CD4-positive, alpha-beta T cell treated with Interleukin-4 for 4 hours (primary cell): ENCODE results near the gene HIRIP3.
"Not testable (repeated sequence)": the region's sequence is repeated elsewhere in the genome, so short reads cannot be mapped to it uniquely, and the experiment has no call there.

Source experiments
- DNase-seq: peaks from one replicate; pipeline ENCODE4 v3.0.0-alpha.2; 2020

Gene HIRIP3

DNA sequence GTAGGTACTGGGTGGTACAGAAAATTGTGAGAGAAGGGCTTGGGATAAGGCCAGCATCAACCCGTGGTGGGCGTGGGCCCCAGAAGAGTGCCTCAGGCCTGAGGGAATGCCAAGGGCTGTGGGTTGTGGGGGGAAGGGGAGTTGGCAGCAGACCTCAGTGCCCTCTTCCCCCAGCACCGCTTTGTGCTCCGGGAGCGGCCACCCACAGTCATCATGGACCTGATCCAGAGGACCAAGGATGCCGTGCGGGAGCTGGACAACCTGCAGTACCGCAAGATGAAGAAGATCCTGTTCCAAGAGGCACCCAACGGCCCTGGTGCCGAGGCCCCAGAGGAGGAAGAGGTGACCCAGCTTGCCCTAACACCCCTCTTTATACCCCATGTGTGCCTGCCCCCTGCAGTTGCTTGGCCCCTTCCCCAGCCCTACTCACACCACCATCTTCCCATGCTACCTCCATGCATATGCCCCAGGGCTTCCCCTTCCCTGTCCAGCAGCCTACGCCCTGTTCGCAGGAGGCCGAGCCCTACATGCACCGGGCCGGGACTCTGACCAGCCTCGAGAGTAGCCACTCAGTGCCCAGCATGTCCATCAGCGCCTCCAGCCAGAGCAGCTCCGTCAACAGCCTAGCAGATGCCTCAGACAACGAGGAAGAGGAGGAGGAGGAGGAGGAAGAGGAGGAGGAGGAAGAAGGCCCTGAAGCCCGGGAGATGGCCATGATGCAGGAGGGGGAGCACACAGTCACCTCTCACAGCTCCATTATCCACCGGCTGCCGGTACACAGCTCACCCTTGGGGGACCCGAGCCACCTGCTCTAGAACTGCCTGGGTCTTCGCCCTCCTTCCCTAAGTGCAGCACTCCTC, 12.6 kb downstream of the HIRIP3 start:
- DNase-seq: no peak

DNA sequence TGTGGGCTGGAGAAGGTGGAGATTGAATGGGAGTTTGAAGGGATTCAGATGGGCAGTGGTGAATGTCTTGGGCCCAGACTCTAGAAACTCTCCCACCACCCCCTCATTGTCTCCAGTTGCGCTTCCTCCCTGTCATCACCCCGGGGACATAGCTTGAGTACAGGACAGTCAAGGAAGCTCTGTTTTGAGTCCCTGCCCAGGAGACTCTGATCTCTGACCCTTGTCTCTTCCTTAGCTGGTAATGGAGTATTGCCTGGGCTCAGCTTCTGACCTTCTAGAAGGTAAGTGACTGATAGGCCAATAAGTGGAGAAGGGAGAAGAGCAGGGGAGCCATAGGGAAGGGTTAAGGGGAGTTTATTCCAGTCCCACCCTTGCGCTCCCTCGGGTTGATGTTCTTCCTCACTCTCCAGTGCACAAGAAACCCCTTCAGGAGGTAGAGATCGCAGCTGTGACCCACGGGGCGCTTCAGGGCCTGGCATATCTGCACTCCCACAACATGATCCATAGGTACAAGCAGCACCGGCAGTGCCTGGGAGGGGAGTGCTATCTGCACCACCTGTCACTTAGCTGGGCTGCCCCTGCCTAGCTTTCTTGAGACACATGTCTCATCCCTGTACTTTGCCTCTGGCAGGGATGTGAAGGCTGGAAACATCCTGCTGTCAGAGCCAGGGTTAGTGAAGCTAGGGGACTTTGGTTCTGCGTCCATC, 16.7 kb downstream of the HIRIP3 start:
- no peak for DNase-seq

DNA sequence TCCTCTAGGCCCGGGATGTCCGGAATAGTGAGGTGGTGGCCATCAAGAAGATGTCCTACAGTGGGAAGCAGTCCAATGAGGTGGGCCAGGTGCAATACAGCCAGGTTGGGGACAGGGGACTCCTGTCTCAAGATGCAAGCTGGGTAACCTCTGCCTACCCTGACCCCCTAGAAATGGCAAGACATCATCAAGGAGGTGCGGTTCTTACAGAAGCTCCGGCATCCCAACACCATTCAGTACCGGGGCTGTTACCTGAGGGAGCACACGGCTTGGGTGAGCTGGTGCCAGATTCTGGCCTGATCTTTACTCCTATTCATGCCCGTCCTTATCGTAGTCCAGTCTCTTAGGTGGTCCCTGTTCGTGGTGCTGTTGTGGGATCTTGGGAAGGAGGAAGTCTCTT, 17.3 kb downstream of the HIRIP3 start:
- no peak for DNase-seq

DNA sequence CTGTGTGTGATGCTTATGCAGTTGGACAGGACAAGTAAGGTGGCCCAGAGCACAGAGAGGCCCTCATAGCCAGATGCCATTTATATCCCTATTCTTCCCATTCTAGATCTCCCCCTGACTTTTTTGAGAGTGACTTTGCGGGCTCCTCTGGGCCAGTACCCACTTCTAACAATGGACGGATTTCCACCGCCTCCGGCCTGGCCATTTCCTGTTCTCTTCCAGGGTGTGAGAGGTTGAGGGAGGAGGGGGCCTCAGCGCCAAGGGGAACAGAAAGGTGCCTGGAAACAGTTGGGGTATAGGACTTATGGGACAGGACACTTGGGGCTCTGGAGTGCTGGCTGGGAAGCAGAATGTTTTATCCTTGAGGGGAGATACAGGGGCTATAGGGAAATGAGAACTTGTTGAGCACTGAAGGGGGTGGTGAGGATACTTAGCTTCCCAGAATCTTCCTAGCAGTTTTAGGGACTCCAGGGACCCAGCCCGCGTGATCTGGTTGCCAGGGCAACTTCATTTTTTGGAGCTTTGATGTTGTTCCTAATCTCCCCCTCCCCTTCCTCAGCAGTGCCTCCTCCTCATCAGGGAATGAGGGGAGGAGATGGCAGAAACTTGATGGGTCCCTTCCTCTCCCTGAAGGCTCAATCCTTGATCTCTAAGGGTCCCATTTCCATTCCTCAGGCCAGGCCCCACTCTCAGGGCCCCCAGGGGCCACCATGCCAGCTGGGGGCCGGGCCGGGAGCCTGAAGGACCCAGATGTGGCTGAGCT, 18.2 kb downstream of the HIRIP3 start:
- no peak for DNase-seq

DNA sequence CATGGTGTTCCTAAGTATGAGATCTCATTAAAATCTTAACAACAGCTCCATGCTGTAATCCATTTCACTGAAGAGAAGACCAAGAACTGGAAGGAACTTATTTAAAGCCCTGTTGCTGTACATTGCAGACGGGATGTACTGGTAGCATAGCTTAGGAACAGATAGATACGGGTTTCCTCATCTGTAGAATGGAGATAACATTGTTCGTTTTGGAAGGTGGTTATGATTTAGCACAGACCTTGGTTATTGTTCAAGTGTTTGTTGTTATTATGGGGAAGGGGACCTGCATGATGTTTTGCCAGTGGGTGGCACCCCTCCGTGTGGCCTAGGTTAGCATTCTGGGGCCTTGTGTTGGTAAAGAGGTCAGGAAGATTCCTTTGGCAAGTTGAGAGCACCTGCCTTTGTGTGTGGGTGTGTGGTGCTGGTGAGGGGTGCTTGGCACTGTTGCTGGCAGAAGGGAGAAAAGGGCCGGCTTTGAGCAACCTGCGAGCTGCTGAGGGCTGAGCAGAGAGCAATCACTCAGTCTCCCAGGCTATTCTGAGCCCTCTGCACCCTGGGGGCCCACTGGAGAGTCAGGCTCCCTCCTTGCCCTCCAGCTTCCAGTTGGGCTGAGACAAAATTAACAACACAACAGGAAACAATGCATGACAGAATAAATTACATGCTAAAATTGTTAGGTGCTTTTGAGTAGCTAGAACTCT, 19.5 kb downstream of the HIRIP3 start:
- no peak for DNase-seq

DNA sequence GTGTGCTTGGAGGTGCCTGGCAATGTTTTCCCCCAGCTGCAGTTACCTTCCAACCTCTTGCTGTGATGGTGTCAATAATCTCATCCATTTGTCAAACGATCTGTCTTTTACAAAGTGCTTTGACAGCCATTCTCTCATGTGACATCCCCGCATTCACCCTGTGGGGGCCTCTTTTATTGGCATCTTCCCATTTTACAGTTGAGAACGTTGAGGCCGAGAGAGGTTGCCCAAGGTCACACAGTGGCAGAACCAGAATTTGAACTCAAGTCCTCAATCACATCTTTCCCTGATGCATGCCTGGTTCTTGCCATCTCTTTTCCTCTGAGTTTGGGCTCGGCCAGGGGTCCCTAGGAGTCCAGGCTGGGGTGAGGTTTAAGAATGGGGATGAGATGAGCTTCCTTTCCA, 20.3 kb downstream of the HIRIP3 start:
- no peak for DNase-seq

DNA sequence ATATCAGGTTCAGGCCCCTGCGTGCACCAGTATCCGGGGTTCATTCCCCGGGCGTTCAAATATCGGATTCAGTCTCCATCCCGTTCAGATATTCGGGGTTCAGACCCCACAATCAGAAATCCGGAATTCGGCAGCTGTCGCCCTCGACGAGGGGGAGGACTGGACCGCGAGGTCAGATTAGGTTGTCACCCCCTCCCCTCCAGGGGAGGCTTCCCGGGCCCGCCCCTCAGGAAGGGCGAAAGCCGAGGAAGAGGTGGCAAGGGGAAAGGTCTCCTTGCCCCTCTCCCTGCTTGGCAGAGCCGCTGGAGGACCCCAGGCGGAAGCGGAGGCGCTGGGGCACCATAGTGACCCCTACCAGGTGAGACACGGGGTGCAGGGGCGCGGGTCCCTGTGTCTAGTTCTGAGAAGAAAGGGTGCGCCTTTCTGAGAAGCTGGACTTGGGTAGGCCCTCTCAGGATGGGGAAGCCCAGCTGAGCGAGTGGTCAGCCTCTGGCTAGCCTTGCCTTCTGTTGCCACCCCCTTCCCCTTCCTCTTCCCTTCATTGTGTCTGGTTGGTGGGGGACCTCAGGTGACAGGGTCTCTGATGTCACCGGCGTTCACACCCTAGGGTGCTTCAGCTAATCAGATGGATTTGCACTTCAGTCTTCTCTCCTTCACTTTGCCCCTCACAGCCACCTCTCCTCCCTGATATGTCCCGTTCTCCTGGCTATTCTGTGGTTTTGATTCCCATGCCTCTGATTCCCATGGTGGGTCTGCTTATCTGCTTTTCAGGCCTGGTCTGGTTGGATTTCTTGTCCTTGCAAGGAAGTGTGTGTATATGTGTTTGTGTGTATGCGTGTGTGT, 20.9 kb downstream of the HIRIP3 start:
- DNase-seq: no peak

DNA sequence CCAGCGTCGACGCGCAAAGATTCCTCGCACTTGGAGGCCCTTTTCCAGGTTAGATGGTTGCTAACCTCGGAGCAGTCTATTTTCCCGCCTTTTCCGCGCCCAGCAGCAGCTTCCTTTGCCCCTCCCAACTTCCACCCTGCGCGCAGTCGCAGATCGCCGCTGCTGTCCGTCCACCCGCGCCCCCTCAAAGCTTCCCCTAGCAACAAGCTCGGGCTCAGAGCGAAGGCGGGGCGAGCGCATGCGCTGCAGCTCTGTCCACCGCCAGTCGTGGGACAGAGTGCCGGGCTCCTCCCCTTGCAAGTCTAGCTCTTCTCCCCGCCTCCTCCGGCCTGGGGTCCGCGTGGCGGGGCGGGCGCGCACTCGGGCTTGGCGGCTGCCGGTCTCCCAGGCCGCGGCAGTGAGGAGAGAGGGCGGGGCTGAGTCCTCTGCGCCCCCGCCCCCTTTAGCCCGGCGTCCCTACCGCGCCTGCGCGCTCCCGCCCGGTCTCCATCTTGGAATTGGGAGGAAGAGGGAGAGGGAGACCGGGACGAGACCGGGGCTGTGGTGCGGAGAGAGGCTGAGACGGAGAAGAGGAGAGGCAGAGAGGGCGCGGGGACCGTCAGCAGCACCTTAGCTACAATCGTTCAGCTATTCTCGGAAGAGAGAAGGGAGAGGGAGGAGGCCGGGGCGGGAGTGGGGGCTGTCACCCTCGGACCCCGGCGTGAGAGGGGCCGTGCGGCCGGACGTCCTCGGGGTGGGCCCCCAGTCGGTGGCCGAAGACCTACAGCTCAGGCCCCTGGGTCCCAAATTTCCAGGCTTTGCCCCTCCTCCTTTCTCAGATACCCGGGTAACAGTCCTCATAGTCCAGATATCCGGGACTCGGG, 21.8 kb downstream of the HIRIP3 start, which contains the start of gene TAOK2:
TSS of gene TAOK2 (plus strand) at position 485 of the 863 bp plus-strand sequence. CDS start 3,905 bp downstream, outside the sequence.
- DNase-seq: peak; percentile 98

DNA sequence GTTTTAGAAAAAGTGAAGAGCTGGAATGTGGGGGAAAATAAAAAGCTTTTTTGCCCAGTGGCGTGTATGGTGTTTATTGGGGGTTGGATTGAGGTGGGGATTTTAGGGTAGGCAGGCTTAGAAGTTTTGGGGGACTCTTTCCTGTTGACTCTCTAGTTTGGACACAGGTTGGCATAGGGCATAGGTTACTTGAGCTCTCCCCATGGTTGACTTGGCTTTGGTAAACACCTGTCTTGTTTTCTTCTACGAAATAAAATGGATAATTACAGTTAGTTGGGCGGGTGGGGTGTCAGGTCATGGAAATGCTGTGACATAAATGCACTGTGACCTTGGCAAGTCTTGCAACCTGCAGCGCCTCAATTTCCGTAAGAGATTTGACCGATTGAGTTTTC, 22.4 kb downstream of the HIRIP3 start:
- DNase-seq: no peak

DNA sequence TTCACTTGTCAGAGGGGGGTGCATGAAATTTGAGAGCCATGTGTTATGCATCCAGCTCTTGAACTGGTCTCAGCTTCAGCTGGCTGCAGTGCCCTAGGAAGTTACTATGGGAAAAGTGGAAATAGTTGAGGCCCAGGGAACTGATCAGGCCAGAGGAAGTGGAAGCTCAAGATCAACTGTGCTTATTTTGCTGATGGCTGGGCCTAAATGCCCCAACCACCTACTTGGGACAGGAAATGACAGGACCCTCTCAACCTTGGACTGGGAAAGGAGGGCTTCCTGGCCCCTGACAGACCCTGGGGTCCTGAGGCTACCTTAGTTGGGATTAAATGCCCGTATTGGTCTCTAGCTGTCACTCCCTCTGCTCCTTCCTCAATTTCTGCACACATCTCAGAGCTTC, 22.9 kb downstream of the HIRIP3 start:
- no peak for DNase-seq

DNA sequence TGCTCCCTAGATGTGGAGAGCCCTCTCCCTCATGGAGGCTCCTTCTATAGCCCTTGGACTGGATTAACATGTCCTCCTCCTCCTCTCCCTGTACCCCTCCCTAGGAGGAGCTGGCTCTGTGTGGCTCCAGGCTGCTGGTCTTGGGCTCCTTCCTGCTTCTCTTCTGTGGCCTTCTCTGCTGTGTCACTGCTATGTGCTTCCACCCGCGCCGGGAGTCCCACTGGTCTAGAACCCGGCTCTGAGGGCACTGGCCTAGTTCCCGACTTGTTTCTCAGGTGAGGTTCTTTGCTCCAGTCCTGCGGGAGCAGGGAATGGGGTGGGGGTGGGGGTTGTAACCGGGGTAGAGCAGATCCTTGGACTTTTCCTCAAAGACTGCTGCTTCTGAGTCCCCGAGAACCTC, 24.1 kb downstream of the HIRIP3 start:
- no peak for DNase-seq

DNA sequence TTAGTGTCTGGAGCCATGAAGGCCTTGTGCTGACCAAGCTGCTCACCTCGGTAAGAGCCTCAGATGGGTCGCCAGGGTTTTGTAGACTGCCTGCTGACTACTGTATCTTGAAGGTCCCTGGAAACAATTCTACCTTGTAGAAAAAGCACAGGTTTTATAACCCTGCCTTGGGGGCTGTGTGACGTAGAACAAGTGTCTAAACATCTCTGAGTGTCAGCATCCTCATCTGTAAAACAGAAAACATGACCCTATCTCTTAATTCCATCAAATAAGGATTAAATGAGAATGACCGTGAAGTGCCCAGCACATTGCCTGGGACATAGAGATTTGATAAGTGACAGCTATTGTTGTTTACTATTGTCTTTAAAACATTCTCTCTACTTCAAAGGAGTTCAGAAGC, 27.2 kb downstream of the HIRIP3 start:
- no peak for DNase-seq

DNA sequence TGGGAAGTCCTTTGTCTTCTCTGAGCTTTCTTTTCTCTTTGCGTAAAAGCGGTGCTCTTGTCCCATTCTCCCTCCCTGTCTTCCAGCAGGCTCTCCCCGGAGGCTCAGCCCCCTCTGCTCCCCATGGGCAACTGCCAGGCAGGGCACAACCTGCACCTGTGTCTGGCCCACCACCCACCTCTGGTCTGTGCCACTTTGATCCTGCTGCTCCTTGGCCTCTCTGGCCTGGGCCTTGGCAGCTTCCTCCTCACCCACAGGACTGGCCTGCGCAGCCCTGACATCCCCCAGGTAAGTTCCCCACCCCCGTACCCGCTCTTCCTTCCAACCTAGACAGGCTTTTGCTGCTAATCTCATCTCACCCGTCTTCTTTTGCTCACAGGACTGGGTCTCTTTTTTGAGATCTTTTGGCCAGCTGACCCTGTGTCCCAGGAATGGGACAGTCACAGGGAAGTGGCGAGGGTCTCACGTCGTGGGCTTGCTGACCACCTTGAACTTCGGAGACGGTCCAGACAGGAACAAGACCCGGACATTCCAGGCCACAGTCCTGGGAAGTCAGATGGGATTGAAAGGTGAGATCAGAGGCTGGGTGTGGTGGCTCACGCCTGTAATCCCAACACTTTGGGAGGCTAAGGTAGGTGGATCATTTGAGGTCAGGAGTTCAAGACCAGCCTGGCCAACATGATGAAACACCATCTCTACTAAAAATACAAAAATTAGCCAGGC, 32.2 kb downstream of the HIRIP3 start:
- no peak for DNase-seq

DNA sequence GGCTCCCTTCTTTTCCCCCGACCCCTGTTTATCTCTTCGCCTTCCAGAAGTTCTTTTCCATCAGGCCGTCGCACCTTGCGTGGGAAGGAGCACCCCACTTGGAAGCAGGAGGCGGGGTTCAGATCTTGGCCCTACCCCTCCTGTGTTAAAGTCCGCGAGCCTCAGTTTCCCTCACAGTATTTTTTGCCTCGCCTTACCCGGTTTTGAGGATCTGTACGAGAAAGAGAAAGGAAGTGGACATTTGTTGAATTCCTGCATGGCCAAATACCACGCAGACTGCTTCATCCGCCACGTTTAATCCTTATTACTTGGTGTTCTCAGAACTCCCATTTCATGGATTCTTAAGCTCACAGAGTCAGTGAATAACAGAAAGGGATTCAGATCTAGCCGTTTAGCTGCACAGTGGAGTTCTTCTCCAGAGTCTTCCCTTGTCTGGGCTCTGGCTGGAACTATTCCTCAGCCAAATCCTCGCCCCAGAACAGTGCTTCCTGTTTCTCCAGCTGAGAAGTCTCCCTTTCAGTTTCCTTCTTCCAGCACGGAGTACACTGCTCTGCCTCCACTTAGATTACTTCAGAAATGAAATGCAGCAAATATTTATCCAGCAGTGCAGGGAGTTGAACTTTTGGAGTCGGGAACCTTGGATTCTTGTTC, 32.9 kb downstream of the HIRIP3 start:
- no peak for DNase-seq

DNA sequence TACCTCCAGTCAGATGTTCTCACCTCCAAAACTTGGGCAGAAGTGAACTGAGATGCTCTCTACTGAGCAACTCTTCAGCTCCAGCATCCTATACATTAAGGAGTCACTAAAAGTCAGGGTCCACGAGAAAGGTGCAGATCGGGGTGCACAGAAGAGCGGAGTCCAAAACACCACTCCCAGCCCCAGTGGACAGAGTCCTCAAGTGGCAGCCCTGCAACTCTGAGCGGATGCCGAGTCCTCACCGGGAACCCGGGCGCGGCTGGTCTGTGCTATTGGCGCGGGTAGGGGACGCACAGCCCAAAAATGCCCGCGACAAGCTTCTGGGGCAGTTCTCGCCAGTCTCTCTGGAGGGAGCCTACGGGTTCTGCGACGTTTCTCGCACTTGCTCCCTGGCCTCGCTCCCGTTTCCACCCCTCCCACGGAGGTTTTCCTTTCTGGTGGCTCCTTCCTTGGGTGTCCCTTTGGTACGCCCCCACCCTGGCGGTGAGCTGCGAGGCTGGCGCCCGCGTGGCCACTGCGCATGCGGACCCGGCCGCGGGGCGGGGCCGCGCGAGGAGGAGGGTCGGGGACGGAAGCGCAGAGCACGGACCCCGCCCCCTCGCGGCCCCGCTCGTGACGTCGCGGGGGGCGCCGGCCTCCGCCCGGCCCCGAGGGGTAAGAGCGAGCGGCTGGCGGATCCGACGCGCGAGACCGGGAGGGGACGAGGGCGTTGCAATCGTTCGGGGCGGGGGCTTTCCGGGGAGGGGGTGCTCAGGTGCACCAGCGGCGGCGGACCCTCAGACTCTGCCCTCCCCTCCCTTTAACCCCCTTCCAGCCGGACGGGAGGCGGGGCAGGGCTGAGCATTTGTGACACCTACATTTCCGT, 33.7 kb downstream of the HIRIP3 start, which contains the start of gene TMEM219:
TSS of gene TMEM219 (plus strand) at position 601 of the 865 bp plus-strand sequence. CDS start 1,065 bp downstream, outside the sequence.
- peak; percentile 92 for DNase-seq

DNA sequence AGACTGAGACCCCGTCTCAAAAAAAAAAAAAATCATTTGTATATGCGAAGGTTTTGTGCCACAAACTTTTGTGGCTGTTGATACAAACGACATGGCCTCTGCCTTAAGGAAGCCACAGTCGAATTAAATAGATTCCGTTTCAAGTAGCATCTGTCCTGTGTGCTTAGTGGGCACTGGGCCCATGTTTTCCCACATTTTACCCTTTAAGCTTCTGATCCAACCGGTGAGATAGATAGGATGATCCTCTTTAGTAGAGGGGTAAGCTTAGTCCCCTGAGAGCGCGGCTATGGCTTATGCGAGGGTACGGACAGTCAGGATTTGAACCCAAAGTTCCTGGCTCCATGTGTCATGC, 34.3 kb downstream of the HIRIP3 start:
- DNase-seq: no peak

DNA sequence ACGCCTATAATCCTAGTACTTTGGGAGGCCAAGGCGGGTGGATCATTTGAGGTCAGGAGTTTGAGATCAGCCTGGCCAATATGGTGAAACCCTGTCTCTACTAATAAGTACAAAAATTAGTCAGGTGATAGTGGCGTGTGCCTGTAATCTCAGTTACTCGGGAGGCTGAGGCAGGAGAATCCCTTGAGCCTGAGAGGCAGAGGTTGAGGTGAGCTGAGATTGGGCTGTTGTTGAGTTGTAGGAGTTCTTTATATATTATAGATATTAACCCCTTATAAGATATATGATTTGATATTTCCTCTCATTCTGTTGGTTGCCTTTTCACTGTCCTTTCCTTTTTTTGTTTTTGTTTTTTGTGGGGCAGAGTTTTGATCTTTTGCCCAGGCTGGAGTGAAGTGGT, 35.6 kb downstream of the HIRIP3 start:
- DNase-seq: not testable (repeated sequence)

DNA sequence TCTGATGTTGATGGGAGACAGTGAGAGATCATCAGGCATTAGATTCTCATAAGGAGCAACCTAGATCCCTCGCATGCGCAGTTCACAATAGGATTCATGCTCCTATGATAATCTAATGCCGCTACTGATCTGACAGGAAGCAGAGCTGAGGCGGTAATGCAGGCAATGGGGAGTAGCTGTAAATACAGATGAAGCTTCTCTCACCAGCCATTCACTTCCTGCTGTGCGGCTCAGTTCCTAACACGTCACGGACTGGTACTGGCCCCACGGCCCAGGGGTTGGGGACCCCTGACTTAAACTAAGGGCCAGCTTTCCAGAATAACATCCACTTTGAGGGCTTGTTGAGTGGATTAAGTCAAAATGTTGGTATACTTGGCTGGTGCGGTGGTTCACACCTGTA, 36.1 kb downstream of the HIRIP3 start:
- no peak for DNase-seq

DNA sequence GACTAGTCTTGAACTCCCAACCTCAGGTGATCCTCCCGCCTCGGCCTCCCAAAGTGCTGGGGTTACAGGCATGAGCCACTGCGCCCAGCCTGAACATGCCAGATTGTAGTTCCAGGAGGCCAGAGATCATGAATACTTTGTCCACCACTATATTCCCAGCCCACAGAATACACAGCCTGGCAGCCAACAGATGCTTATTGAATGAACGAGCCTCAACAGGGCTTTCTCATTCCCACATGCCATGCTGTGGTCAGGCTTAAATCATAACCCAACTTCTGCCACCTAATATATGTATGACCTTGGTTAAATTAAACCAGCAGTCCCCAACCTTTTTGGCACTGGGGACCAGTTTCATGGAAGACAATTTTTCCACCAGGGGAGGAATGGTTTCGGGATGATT, 36.7 kb downstream of the HIRIP3 start:
- no peak for DNase-seq
